ENCODE data around the gene TCEAL3.
"Not testable (repeated sequence)": the region's sequence is repeated elsewhere in the genome, so short reads cannot be mapped to it uniquely, and the experiment has no call there.

Gene TCEAL3

DNA sequence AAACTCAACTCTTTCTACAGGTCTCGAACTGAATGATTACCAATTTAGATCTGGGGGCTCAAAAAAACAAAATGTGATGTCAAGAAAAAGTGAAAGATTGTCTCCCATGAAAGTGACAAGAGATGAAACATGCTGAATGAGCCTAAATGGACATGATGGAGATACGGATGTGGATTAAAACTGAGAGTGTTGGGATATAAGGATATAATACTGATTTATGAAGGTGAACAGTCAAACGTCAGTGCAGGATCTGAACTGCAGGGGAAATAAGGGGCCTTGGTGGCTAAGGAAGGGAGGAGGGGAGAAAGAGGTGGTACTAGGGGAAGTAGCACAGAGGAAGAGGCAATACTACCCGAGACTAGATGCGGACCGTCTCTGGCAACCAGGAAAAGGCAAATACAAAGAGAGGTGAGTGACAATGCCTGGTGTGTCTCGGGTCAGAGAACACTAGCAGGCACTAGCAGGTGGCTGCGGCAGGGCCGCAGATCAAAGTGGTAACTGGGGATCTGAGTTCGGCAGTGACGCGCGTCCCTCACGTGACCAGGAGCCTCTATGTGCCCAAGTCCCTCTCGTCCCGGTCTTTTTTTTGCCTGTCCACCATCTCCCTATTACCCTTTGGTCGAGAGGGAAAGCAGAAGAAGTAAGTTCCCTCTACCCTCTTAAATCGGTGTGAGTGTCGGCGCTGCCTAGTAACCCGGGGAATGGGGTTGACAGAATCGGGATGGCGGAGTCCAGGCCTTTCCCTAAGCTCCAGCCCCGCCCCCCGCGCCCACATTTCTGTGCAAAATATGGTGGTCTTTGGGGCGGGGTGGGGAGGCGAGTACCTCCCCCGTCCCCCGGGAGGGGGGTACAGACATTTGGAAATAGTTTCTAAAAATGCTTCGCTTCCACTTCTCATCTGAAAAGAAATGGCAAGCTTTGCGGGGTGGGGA, 20.9 kb downstream of the TCEAL3 start, which contains the start of gene TCEAL1:
TSS of gene TCEAL1 (plus strand) at position 590 of the 932 bp plus-strand sequence. CDS start 942 bp downstream, outside the sequence.
- DNase-seq, result peak; percentile 30

DNA sequence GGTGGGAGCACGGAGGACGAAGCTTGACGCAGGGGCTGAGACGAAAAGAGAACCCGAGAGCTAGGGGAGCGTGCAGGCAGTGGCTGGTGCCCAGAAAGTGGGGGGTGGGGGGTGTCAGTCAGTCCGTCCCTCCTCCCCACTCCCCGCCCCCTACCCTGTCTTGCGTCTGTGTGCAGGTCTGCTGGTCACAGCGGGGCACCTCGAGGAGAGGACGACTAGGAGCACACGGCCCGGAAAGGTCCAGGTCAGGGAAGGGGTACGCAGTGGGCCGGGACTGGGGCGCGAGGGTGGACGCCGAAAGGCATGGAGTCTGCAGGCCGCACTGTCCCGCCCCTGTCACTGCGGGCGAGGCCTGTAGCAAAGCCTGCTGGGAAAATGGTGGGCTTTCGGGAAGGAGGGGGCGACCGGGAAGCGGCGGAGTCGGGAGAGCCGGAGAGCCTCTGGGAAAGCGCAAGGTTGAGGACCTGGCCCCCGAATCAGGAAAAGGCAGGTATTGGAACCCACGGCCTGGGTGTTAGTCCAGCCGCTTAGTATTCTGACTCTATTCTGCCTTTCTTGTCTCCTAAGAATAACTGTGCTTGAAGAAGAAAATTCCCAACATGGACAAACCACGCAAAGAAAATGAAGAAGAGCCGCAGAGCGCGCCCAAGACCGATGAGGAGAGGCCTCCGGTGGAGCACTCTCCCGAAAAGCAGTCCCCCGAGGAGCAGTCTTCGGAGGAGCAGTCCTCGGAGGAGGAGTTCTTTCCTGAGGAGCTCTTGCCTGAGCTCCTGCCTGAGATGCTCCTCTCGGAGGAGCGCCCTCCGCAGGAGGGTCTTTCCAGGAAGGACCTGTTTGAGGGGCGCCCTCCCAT, 21.8 kb downstream of the TCEAL3 start:
- DNase-seq, result peak; percentile 10

- DNase-seq, result no peak
These were observed 22.4 kb downstream of the TCEAL3 start for GRCh38 chrX:103630171-103630511.

DNA sequence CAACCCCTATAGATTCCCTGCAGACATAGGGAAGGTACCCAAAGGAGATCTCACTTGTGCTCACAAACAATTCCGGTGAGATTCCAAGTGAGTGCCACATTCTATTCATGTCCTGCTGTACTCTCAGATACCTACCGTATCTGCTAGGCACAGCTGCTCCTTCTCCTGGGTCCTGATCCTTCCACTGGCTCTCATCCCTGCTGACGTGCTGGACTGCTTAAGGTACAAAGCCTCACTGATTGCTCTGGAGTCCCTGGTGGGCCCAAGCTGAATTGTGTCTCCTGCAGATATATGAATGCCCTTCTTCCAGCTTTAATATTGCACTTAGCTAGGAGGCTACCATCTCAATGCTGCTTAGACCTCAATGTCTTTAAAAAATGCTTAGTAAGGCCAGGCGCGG, 23.4 kb downstream of the TCEAL3 start:
- no peak for DNase-seq

- no peak for DNase-seq
These were observed 27.7 kb downstream of the TCEAL3 start for GRCh38 chrX:103635436-103635835.

DNA sequence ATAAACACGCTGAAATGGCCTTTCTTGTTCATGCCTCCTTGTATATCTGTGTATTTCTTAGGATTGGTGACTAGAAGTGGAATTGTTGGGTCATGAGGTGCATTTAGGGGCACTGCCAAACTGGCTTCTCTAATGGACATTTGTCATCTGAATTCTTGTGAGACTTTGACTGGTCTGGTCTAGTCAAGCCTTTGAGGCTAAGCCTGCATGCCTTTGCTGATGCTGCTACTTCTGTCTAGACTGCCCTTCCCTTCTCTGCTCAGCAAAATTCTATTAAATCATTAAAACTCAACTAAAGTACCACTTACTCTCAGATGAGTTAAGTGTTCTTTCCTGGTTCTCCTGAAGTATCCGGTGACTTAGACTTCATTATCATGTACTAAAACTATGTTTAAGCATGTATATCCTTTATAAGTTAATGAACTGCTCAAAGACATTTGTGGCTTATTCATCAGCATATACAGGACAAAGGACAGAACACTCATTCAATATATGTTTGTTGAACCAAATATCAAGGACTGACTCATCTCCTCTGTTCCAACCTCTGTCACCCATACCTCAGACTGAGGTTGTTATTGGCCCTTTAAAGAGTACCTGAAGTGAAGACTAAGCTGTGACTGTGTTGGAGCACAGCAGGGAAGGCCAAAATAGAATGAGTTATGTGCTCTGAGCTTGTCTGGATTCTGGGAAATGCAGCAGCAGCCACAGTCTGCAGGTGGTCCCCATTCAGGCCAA, 30.0 kb downstream of the TCEAL3 start:
- DNase-seq, result no peak

DNA sequence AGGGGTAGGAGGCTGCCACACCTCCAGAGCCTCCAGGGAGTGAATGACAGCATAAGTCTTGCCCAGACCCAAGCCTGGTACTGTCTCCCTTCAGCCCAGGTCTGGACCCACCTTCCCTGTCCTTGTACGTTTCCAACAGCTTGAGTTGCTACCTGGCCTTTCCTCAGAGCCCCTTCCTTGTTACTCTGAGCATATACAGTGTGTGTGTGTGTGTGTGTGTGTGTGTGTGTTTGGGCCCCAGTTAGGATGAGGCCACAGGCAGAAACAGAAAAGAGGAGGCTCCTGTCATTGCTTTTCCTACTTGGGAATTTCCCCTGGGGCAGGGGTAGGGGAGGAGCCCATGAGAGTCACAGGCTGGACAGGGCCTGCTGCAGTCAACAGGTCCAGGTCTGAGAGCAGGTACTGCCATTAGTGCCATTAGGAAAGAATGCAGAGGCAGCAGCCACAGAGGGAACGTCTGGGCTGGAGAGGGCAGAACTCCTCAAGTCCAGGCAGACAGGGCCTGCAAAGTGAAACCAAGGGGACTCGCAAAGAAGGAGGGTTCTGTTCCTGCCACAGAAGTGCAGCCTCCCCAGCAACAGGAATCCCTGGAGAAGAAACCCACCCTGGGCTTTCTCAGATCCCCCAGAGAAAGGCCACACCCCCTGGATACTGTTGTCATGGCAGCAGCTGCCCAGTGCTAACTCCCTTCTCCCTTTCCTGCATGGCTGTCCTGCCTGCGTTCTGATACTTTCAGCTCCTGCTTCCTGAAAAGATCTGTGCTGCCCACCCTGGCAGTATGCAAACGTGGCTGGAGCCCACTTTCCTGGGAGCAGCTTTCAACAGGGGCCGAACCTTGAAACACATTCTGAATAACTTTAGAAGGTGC, 30.9 kb downstream of the TCEAL3 start:
- not testable (repeated sequence) for DNase-seq

DNA sequence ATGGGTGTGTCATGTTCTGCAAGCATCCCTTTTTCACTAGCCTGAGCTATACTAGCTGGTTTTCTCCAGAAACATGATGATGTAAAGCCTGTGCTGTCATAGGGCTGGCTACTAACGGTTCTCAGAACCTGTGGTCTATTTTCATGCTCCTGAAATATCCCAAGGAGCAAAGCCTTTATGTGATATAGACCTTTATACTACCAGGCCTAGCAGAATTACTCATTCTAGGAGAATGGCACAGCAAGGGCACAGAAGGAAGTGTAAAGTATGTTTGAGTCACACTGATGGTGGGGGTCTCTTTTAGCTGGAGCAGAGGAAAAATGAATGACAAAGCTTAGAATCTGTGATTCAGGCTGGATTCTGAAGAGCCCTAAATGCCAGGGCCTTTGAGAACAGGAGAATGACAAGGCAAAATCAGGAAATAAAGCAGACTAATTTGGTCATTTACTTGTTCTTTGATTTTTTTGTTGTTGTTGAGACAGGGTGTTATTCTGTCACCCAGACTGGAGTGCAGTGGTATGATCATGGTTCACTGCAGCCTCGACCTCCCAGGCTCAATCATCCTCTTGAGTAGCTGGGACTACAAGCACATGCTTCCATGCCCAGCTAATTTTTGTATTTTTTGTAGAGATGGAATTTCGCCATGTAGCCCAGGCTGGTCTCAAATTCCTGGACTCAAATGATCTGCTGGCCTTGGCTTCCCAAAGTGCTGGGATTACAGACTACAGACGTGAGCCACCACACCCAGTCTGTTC, 32.8 kb downstream of the TCEAL3 start:
- no peak for DNase-seq

DNA sequence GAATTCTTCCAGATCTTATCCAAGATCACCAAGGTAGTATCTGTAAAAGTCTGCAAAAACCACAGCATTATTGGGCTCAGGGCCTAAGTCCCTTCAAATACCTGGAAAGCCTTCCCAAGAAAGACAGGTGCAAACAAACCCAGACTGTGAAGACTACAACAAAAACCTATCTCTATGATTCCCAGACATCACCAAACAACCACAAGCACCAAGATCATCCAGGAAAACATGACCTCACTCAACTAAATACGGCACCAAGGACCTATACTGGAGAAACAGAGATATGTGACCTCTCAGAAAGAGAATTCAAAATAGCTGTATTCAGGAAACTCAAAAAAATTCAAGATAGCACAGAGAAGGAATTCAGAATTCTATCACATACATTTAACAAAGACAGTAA, 36.4 kb downstream of the TCEAL3 start:
- DNase-seq, result no peak

DNA sequence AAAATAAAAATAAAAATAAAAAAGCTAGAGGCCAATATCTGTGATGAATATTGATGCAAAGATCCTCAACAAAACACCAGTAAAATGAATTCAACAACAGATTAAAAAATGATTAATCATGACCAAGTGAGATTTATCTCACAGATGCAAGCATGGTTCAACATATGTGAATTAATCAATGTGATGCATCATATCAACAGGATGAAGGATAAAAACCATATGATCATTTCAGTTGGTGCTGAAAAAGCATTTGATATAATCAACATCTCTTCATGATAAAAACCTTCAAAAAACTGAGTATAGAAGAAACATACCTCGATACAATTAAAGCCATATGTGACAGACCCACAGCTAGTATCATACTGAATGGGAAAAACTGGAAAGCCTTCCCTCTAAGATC, 39.9 kb downstream of the TCEAL3 start:
- no peak for DNase-seq

GRCh38 chrX:103651151-103651773, 43.5 kb downstream of the TCEAL3 start:
- DNase-seq, result no peak

DNA sequence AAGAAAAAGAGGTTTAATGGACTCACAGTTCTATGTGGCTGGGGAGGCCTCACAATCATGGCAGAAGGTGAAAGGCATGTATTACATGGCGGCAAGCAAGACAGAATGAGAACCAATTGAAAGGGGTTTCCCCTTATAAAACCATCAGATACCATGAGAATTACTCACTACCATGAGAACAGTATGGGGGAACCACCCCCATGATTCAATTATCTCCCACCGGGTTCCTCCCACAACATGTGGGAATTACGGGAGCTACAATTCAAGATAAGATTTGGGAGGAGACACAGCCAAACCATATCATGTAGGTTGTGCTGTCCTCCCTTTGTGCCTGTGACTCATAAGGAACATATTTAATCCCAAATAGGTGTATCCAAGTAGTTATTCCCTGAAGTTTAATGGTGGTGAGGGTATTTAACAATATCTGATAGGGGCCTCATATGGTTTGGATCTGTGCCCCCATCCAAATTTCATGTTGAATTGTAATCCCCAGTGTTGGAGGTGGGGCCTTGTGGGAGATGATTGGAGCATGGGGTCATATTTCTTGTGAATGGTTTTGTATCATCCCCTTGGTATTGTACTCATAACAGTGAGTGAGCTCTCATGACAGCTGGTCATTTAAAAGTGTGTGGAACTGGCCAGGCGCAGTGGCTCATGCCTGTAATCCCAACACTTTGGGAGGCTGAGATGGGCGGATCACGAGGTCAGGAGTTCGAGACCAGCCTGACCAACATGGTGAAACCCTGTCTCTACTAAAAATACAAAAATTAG, 47.7 kb downstream of the TCEAL3 start:
- not testable (repeated sequence) for DNase-seq

- DNase-seq, result no peak
These were observed 48.9 kb downstream of the TCEAL3 start for GRCh38 chrX:103656617-103657016.

DNA sequence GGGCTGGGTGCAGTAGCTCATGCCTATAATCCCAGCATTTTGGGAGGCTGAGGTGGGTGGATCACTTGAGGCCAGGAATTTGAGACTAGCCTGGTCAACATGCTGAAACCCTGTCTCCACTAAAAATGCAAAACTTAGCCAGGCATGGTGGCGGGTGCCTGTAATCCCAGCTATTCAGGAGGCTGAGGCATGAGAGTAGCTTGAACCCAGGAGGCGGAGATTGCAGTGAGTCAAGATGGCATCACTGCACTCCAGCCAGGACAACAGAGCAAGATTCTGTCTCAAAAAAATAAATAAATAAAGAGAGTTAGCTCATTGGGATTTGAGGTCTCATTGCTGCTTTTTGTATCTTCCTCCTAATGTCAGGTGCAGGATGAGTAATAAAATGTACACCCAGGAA, 49.3 kb downstream of the TCEAL3 start:
- not testable (repeated sequence) for DNase-seq

DNA sequence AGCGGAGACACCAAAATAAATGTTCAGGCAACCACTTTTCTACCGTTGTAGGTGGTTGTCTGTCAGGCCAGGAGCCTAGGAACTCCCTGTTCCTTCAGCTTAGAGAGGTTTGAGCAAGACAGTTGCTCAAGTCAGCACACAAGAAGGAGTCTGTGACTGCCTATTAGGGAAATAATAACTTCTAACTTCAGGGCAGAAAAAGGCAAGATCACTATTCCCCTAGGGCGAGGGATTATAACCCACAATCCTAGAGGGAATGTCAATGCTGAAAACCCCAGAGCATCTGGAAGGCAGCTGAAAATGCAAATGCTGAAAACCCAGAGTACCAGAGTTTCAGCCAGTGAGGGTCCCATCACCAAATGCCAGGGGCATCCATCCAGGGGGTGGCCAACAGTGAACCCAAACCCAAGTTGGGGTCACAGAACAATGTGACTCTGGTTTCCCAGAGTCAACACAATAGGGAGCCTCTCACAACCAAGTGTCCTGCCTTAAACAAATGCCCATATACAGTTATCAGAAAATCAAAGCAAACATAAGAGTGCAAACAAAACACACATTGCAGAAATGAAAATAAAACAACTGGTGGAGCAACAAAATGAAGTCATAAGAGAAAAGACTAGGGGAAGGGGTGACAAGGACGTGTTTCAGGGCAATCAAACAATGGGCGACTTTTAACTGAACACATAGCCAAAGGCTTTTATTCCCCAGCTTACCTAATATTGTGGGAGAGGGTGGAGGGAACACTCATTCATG, 51.1 kb downstream of the TCEAL3 start:
- DNase-seq, result no peak

DNA sequence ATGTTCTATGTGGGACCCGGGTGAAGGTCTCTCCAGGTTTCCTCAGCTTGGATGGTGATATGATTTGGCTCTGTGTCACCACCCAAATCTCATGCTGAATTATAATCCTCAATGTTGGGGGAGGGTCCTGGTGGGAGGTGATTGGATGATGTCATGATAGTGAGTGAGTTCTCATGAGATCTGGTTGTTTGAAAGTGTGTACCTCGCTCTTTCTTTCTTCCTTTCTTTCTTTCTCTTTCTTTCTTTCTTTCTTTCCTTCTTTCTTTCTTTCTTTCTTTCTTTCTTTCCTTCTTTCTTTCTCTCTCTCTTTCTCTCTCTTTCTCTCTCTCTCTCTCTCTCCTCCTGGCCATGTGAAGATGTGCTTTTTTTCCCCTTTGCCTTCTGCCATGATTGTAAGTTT, 51.7 kb downstream of the TCEAL3 start:
- DNase-seq, result not testable (repeated sequence)
